MCF 10A (cell line): ENCODE measurements around the gene PLS1. TPM values are rescaled to one million over a fixed set of nuclear protein-coding genes. Genes with fewer than 3 reads are reported as not detected.

Experiments
- BruUV-seq: library from RNA; stranded (reverse); fragments of 400-500 nt; replicated peaks from 2 replicates; lab custom pipeline; 2021; lab: Mats Ljungman, UMichigan
- CTCF ChIA-PET: fragments of 300-600 bp; sonication (Branson Sonifier 250); formaldehyde crosslinking; extraction: SDS; loops from one replicate; lab custom pipeline; 2021; ENCODE audit warnings: antibody characterized with exemption, inconsistent platforms; lab: Yijun Ruan, JAX
- POLR2A ChIA-PET: fragments of 300-600, 350-650 bp; sonication (Branson Sonifier 250); formaldehyde crosslinking; extraction: SDS; loops from one replicate; lab custom pipeline; 2020; ENCODE audit warnings: antibody characterized with exemption, inconsistent platforms; lab: Yijun Ruan, JAX
- DNase-seq: peaks from one replicate; pipeline ENCODE4 v3.0.0-alpha.2; 2018; ENCODE audit not compliant: unreplicated experiment
- H3K27ac Mint-ChIP-seq: one replicate; pipeline ENCODE4 v1.8.0; 2022; ENCODE audit warnings: mild to moderate bottlenecking, low read depth, mixed read lengths; ENCODE audit not compliant: unreplicated experiment
- H3K27me3 Mint-ChIP-seq: one replicate; pipeline ENCODE4 v1.8.0; 2022; ENCODE audit warnings: mixed read lengths; ENCODE audit not compliant: insufficient read depth, unreplicated experiment
- H3K36me3 Mint-ChIP-seq: one replicate; pipeline ENCODE4 v1.8.0; 2022; ENCODE audit warnings: mild to moderate bottlenecking, moderate library complexity, mixed read lengths; ENCODE audit not compliant: insufficient read depth, unreplicated experiment
- H3K4me1 Mint-ChIP-seq: one replicate; pipeline ENCODE4 v1.8.0; 2022; ENCODE audit warnings: mixed read lengths; ENCODE audit not compliant: insufficient read depth, unreplicated experiment
- H3K4me3 Mint-ChIP-seq: one replicate; pipeline ENCODE4 v1.8.0; 2022; ENCODE audit warnings: mild to moderate bottlenecking, moderate library complexity, mixed read lengths; ENCODE audit not compliant: unreplicated experiment
- H3K9me3 Mint-ChIP-seq: one replicate; pipeline ENCODE4 v1.8.0; 2022; ENCODE audit warnings: mixed read lengths; ENCODE audit not compliant: unreplicated experiment
- CTCF ChIP-seq: fragments of 200-600 bp; IDR thresholded peaks from one replicate; pipeline ENCODE4 v1.8.0; 2022; ENCODE audit warnings: antibody characterized with exemption, mild to moderate bottlenecking; ENCODE audit not compliant: unreplicated experiment
- intact Hi-C: fragments of 100-400 bp; cut with micrococcal nuclease; formaldehyde crosslinking; loops from 2 replicates; pipeline ENCODE4 v1.14.1; 2022
- total RNA-seq: library from RNA; stranded (reverse); gene quantifications from 2 replicates; pipeline ENCODE4 v1.2.3, GENCODE V29; 2022

PLS1 gene
- total RNA-seq, 1 experiment from 2014 or later = 7.3 TPM

GRCh38 chr3:142648950-142649349 lies 52.8 kb downstream of the PLS1 start:
- Mint-ChIP-seq H3K9me3 (no peaks in the 10 kb centered on the region), H3K4me1 (peaks cover 28% of the 10 kb centered on the region), H3K36me3 (no peaks in the 10 kb centered on the region), H3K27ac (no peak overlapping the region), H3K4me3 (no peak overlapping the region), H3K27me3 (no peaks in the 10 kb centered on the region)
- CTCF ChIA-PET = no interaction called here
- BruUV-seq = no TSS peak
- no peak for TF ChIP-seq CTCF
- POLR2A ChIA-PET = interaction anchor here (0.6 to 1.4 kb wide), 3 partner anchors 53 to 77 kb away, joined by 3 to 5 read pairs (median 3); partner anchors contain the start of gene PLS1
- no peak for DNase-seq
- intact Hi-C loops = loop anchor here (5.0 kb wide), 1 partner anchor 52 kb away; the partner anchor contains the start of gene PLS1

- Mint-ChIP-seq H3K36me3 (no peaks in the 10 kb centered on the region), H3K4me1 (peaks cover 27% of the 10 kb centered on the region)
- DNase-seq = no peak
Observed at GRCh38 chr3:142650001-142650693, 54.0 kb downstream of the PLS1 start.

GRCh38 chr3:142651711-142652110 lies 55.5 kb downstream of the PLS1 start:
- BruUV-seq = no TSS peak
- H3K27me3 Mint-ChIP-seq = no peaks in the 10 kb centered on the region
- H3K4me3 Mint-ChIP-seq = no peak overlapping the region
- DNase-seq = no peak
- no peak for TF ChIP-seq CTCF
- intact Hi-C loops = no loop called here
- H3K27ac Mint-ChIP-seq = no peak overlapping the region
- ChIA-PET CTCF (interaction anchor here (0.9 to 1.6 kb wide), 2 partner anchors 9 to 61 kb away, joined by 3 read pairs; no protein-coding TSS in a partner anchor), POLR2A (no interaction called here)
- no peaks in the 10 kb centered on the region for H3K9me3 Mint-ChIP-seq
- peaks cover 11% of the 10 kb centered on the region for H3K4me1 Mint-ChIP-seq
- H3K36me3 Mint-ChIP-seq = no peaks in the 10 kb centered on the region

More at GRCh38 chr3:142650001-142650693, 54.0 kb downstream of the PLS1 start:
- CTCF ChIA-PET = interaction anchor here (0.6 kb wide), 1 partner anchor 19 kb away, joined by 3 read pairs; no protein-coding TSS in a partner anchor
- intact Hi-C loops = no loop called here
- TF ChIP-seq CTCF = no peak
- Mint-ChIP-seq H3K27ac (no peak overlapping the region), H3K9me3 (no peaks in the 10 kb centered on the region), H3K4me3 (no peak overlapping the region), H3K27me3 (no peaks in the 10 kb centered on the region)
- no TSS peak for BruUV-seq
- POLR2A ChIA-PET = interaction anchor here (0.6 to 0.9 kb wide), 3 partner anchors 16 to 53 kb away, joined by 3 read pairs; no protein-coding TSS in a partner anchor

GRCh38 chr3:142652826-142653292 lies 56.7 kb downstream of the PLS1 start:
- Mint-ChIP-seq H3K27me3 (no peaks in the 10 kb centered on the region), H3K27ac (no peak overlapping the region), H3K9me3 (no peaks in the 10 kb centered on the region), H3K36me3 (no peaks in the 10 kb centered on the region), H3K4me1 (peaks cover 4% of the 10 kb centered on the region), H3K4me3 (no peak overlapping the region)
- TF ChIP-seq CTCF = no peak
- BruUV-seq = no TSS peak
- ChIA-PET POLR2A (interaction anchor here (0.6 to 0.8 kb wide), 2 partner anchors 74 to 75 kb away, joined by 3 read pairs; no protein-coding TSS in a partner anchor), CTCF (interaction anchor here (0.7 to 0.9 kb wide), 2 partner anchors 60 to 148 kb away, joined by 3 read pairs; no protein-coding TSS in a partner anchor)
- no peak for DNase-seq
- intact Hi-C loops = no loop called here
